T-helper 17 cell (primary cell): ENCODE measurements around the gene SCAF1. TPM values are rescaled to one million over a fixed set of nuclear protein-coding genes. Genes with fewer than 3 reads are reported as not detected.

Experiments
- ATAC-seq: fragments of 150-1000 bp; cut with Tn5 transposase; 2 replicates; pipeline ENCODE4 v1.10.0; 2021; ENCODE audit warnings: mild to moderate bottlenecking, moderate library complexity
- DNase-seq, 3 donors: peaks; one replicate each; pipeline versions ENCODE4 v3.0.0 to v3.0.0-alpha.2; 2020 to 2021
- H3K9me3 ChIP-seq: one replicate; pipeline ENCODE4 v1.7.0; 2013; ENCODE audit warnings: low read length, mild to moderate bottlenecking; ENCODE audit not compliant: control insufficient read depth, poor library complexity, severe bottlenecking
- H3K27ac Mint-ChIP-seq: one replicate; pipeline ENCODE4 v1.8.0; 2022; ENCODE audit warnings: mild to moderate bottlenecking, moderate library complexity, mixed read lengths
- H3K27me3 Mint-ChIP-seq: one replicate; pipeline ENCODE4 v1.8.0; 2022; ENCODE audit warnings: mixed read lengths
- H3K36me3 Mint-ChIP-seq: one replicate; pipeline ENCODE4 v1.8.0; 2022; ENCODE audit warnings: low read depth, mixed read lengths
- H3K4me1 Mint-ChIP-seq: one replicate; pipeline ENCODE4 v1.8.0; 2022; ENCODE audit warnings: mild to moderate bottlenecking, mixed read lengths
- H3K4me3 Mint-ChIP-seq: one replicate; pipeline ENCODE4 v1.8.0; 2022; ENCODE audit warnings: mild to moderate bottlenecking, moderate library complexity, mixed read lengths
- total RNA-seq, 4 donors: library from RNA in 2 of 4; stranded (reverse) in 2 of 4; gene quantifications; one replicate each; pipeline ENCODE4 v1.2.3 and lab custom pipeline; 2022 to 2026

Gene SCAF1
- total RNA-seq, 2 donors from 2014 or later: 34.1 to 36.3 TPM

DNA sequence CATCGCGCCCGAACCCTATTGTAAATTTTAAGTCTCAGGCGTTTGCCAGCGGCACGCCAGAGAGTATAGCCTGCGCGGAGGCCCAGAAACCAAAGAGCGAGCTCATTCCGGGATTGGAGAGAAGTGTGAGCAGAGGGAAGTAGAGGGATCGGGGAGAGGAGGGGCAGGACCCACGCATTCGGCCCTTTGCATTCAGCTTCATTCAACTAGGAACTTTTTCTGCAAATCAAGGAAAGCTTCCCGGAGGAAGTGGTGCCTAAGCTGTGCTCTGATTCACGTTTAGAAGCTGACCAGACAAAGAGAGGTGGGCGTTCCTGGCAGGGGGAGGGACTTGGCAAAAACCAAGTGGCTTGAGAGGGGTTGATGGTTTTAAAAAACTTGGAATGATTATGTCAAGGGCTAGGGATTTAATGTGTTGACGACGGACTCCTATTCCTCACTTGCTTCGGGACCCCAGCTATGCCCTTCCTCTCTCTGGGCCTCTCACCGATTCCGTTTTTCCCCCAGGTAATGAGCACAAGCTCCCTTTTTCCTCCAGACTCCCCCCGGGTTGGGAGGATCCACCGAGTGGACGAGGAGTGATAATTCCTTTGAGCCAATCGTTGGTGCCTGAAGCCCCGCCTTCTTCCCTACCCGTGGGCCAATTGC, 34.3 kb downstream of the SCAF1 start:
- Mint-ChIP-seq H3K36me3 (peaks cover 2% of the 10 kb centered on the region), H3K4me1 (peaks cover 36% of the 10 kb centered on the region)
- DNase-seq: peak in 1 of 3 donors; percentile 26

DNA sequence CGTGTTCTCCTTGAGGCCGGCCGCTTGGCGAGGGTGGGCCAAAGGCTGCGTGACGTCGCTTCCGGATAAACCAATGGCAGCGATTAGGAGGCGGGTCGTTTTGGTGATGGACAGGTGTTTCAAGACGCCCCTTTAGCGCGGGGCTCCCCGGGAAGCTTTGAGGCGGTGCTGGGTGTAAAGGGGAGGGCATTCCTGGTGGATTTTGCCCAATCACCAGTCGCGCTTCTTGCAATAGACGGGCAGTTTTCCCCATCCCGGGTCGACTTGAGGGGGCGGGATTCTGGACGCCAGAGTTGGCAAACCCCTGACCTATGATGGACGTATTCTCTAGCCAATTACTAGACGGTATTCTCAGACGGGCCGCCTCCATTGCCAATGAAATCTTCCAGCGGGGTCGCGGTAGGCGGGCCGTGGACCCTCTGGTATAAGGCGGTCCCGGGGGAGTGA, 34.8 kb downstream of the SCAF1 start:
- peak; percentile 91 to 98 (median 94) for DNase-seq
- peak; percentile 79 for ATAC-seq

More for the DNA sequence above, 34.3 kb downstream of the SCAF1 start:
- H3K27ac Mint-ChIP-seq: peak overlapping the region; percentile 99
- peak; percentile 12 for ATAC-seq
- H3K4me3 Mint-ChIP-seq: peak overlapping the region; percentile 100
- H3K27me3 Mint-ChIP-seq: no peaks in the 10 kb centered on the region
- H3K9me3 ChIP-seq: no peaks in the 10 kb centered on the region

DNA sequence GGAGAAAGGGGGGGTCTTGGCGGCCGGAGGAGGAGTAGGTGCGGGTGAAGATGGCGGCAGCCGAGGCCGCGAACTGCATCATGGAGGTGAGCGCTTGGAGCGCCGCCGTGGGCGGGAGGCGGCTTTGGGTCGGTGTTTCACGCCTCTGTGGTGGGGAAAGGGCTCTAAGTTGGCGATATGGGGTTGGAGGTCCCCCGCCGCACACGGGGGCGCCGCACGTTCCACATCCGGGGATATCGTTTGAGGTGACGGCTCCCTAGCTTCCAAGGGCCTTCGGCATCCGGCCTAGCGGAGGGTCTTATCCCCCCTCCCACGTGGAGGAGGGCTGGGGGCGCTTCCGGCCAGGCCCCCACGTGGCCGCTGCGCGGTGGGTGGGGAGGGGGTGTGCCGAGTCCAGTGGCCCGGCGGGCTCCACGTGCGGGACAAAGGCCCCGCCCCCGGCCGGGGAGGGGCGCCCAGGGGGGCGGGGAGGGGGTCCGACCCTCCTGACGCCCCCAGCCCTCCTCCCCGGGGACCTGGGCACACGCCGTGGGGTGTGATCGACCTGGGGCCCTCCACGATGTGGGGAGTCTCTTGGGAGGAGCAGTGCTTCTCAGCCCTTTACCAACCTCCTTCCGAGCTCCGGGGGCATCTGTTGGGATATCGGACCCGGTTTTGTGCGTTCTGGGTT, 35.4 kb downstream of the SCAF1 start, which contains the start of gene PRMT1:
PRMT1 (plus strand) TSS at position 41 of the 670 bp plus-strand sequence; CDS start at position 51, 10 bp downstream.
- peaks cover 2% of the 10 kb centered on the region for H3K36me3 Mint-ChIP-seq

More for the DNA sequence above, 34.8 kb downstream of the SCAF1 start:
- Mint-ChIP-seq H3K4me1 (peaks cover 36% of the 10 kb centered on the region), H3K4me3 (peak overlapping the region; percentile 100), H3K36me3 (peaks cover 2% of the 10 kb centered on the region), H3K27me3 (no peaks in the 10 kb centered on the region), H3K27ac (peak overlapping the region; percentile 99)
- no peaks in the 10 kb centered on the region for H3K9me3 ChIP-seq

DNA sequence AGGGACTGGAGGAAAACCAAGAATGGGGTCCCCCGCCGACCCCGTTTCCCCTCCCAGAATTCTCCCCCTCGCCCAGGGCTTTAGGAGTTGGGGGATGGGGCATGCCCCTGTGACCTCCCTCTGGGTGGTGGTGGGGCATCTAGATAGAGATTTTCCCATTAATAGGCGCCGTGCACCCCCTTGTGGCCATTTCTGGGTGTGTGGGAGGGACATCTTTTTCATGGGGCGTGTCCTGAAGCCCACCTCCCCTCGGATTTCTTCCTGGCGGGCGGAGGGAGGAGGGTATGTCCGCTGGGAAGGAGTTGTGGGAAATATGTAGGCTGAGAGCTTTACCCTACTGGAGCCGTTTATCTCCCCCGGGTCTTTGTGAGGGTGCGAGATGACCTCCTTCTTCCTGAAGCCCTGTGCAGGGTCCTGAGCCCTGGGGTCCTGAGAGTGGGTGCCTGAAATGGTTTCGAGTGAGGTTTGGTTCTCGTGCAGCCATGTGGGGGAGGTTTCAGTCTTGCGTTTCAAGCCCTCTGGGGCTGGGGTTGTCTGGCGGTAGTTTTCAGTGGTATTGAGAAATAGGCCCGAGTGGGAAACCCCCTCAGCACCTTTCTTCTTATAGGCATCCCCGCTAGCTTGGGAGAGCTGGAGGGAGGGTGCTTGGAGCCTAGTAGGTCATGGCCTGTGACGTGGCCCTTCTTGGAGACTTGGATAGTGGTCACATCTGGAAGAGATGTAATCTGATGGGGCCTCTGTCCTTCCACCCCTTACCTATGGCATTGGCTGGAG, 36.1 kb downstream of the SCAF1 start:
- Mint-ChIP-seq H3K27ac (peak overlapping the region; percentile 99), H3K27me3 (no peaks in the 10 kb centered on the region), H3K4me1 (peaks cover 29% of the 10 kb centered on the region), H3K36me3 (peaks cover 2% of the 10 kb centered on the region), H3K4me3 (peak overlapping the region; percentile 100)
- DNase-seq (peak; percentile 56 to 71 (median 68)), ATAC-seq (peak; percentile 39)
- H3K9me3 ChIP-seq: no peaks in the 10 kb centered on the region

More for the DNA sequence above, 35.4 kb downstream of the SCAF1 start, which contains the start of gene PRMT1:
- H3K4me1 Mint-ChIP-seq: peaks cover 30% of the 10 kb centered on the region
- H3K27me3 Mint-ChIP-seq: no peaks in the 10 kb centered on the region
- H3K4me3 Mint-ChIP-seq: peak within 1 kb of the TSS; percentile 100
- ATAC-seq (peak; percentile 9), DNase-seq (peak; percentile 33 to 51 (median 47))
- peak within 1 kb of the TSS; percentile 99 for H3K27ac Mint-ChIP-seq
- no peaks in the 10 kb centered on the region for H3K9me3 ChIP-seq

DNA sequence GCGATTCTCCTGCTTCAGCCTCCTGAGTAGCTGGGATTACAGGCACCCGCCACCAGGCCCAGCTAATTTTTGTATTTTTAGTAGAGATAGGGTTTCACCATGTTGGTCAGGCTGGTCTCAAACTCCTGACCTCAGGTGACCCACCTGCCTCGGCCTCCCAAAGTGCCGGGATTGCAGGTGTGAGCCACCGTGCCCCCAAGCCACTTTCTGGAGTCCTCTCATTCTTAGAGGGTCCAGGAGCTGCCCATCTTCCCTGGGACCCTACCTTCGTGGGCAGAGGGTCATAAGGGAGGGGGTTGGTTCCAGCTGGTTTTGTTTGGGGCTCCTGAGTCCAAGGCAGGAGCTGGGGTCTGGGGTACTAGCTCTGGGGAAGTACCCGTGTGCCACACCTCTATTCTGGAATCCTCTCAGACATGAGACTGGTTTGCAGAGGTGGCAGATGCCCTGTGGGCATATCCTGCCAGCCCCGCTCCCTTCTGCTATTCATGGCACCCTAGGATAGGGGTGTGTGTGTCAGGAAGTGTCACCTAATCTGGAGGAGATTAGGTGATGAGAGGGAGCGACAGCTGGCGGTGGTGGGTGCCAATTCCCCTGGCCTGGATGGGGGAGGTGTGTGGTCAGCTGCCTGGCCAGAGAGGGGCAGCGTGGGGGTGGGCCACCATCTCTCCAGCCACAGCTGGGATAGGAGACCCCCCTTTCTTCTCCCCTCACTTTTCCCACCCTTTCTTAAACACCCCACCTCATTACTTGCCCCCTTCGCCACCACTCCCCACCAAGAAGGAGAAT, 37.2 kb downstream of the SCAF1 start:
- no peaks in the 10 kb centered on the region for H3K27me3 Mint-ChIP-seq
- DNase-seq (no peak), ATAC-seq (no peak)
- H3K4me3 Mint-ChIP-seq: peak overlapping the region; percentile 12
- H3K27ac Mint-ChIP-seq: peak overlapping the region; percentile 99
- H3K4me1 Mint-ChIP-seq: peaks cover 29% of the 10 kb centered on the region
- H3K9me3 ChIP-seq: no peaks in the 10 kb centered on the region
- H3K36me3 Mint-ChIP-seq: peaks cover 5% of the 10 kb centered on the region

DNA sequence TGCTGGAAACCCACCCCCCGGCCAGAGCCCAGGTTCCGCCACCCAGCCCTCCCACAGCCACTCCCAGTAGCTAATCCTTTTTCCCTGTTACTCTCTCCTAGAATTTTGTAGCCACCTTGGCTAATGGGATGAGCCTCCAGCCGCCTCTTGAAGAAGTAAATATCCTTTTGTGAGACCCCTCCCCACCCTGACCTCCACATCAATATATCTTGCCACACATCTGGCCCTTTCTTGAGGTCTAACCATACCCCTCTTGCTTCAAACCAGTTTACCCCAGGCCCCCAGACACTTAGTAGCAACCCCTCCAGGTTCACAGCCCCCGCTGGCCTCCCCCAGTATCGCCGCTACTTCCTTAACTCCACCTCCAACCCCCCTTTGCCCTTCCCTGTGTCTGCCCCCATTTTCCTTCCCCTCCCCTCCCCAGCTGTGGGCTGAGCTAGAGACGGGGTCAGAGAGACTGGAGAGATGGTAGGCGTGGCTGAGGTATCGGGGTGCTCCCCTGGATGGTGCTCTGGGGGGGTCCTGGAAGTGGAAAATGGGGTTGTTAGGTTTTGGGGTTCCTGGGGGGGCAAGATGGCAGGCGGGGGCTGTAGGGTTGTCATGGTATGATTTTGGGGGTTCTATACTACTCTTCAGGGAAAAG, 37.9 kb downstream of the SCAF1 start:
- H3K27me3 Mint-ChIP-seq: no peaks in the 10 kb centered on the region
- no peak for ATAC-seq
- peak overlapping the region; percentile 99 for H3K27ac Mint-ChIP-seq
- peak overlapping the region; percentile 63 for H3K4me3 Mint-ChIP-seq
- peaks cover 29% of the 10 kb centered on the region for H3K4me1 Mint-ChIP-seq
- no peak for DNase-seq
- H3K36me3 Mint-ChIP-seq: peaks cover 5% of the 10 kb centered on the region
- no peaks in the 10 kb centered on the region for H3K9me3 ChIP-seq

DNA sequence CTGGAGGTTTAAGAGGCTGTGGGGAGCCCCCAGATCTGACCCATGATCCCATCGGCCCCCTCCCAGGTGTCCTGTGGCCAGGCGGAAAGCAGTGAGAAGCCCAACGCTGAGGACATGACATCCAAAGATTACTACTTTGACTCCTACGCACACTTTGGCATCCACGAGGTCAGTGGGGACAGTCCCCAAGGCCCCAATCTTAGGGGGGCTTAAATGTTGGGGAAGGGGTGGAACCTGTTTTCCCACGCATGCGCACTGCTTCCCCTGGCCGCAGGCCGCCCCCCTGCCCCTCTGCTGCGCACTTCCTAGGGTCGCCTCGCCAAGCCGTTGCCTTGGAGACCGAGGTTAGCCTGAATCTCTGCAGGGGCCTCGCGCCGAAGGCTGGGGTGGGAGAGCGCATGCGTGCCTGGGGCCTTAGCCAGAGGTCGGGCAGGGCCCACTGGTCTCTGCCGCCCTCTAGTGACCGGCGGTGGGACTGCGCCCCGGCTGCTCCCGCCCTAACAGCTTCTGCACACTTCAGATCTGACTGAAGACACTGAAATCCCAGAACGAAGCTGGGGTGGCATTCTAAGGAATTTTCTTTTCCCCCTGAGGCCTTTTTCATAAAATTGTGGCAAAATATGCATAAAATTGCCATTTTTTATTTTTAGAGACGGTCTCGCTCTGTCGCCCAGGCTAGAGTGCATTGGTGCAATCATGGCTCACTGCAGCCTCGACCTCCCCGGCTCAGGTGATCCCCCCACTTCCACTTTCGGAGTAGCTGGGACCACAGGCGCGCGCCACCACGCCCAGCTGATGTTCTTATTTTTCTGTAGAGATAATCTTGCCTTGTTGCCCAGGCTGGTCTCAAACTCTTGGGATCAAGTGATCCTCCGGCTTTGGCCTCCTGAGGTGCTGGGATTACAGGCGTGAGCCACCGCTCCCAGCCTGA, 38.7 kb downstream of the SCAF1 start:
- H3K4me3 Mint-ChIP-seq: peak overlapping the region; percentile 63
- peaks cover 9% of the 10 kb centered on the region for H3K36me3 Mint-ChIP-seq
- H3K9me3 ChIP-seq: no peaks in the 10 kb centered on the region
- H3K27ac Mint-ChIP-seq: peak overlapping the region; percentile 99
- peak; percentile 88 to 99 (median 96) for DNase-seq
- peak; percentile 11 for ATAC-seq
- peaks cover 32% of the 10 kb centered on the region for H3K4me1 Mint-ChIP-seq
- H3K27me3 Mint-ChIP-seq: no peaks in the 10 kb centered on the region

DNA sequence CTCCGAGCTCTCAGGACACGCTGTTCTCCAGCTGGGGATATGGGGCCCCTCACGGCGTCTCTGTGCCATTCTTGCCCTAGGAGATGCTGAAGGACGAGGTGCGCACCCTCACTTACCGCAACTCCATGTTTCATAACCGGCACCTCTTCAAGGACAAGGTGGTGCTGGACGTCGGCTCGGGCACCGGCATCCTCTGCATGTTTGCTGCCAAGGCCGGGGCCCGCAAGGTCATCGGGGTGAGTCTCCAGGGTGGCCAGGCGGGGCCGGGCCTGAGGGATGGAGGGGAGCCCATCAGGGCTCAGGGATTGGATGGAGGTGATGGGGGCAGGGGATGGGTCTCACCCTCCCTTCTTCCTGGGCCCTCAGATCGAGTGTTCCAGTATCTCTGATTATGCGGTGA, 39.8 kb downstream of the SCAF1 start:
- no peak overlapping the region for H3K4me3 Mint-ChIP-seq
- ATAC-seq (no peak), DNase-seq (no peak)
- H3K4me1 Mint-ChIP-seq: peaks cover 27% of the 10 kb centered on the region
- H3K27ac Mint-ChIP-seq: peak overlapping the region; percentile 3
- no peaks in the 10 kb centered on the region for H3K27me3 Mint-ChIP-seq
- H3K9me3 ChIP-seq: no peaks in the 10 kb centered on the region
- H3K36me3 Mint-ChIP-seq: peaks cover 10% of the 10 kb centered on the region

DNA sequence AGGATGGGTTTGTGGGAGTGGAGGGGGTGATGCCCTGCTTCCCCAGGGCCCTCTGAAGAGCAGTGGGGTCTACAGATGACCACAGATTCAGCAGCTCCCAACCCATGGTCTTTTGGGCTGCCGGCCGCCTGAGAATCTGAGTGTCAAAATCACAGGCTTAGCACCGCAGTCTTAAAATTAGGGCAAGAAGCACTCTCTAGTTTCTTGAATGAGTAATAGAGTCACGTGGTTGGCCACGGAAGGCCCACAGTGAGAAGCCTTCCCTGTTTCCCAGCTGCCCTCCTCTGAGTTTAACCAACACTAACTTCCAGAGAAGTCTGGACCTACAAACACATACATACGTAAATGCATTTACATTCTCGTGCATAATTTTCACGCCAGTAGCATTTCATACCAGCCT, 40.3 kb downstream of the SCAF1 start:
- Mint-ChIP-seq H3K4me1 (peaks cover 26% of the 10 kb centered on the region), H3K27ac (peak overlapping the region; percentile 3), H3K4me3 (no peak overlapping the region), H3K36me3 (peaks cover 8% of the 10 kb centered on the region), H3K27me3 (no peaks in the 10 kb centered on the region)
- ATAC-seq: no peak
- DNase-seq: no peak
- no peaks in the 10 kb centered on the region for H3K9me3 ChIP-seq

DNA sequence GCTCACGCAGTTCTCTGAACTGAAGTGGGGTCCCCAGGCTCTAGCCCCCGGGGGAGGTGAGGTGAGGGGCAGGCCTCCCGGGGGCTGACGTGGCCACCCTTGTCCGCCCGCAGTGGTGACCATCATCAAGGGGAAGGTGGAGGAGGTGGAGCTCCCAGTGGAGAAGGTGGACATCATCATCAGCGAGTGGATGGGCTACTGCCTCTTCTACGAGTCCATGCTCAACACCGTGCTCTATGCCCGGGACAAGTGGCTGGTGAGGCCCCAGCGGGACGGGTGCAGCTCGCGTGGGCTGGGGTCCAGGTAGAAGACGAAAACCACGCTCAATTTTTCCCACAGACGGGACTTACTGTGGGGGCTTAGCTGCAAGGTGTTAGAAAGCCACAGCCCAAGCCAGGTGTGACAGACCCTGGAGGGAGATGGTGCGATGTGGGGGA, 41.8 kb downstream of the SCAF1 start:
- H3K4me3 Mint-ChIP-seq: no peak overlapping the region
- H3K4me1 Mint-ChIP-seq: peaks cover 23% of the 10 kb centered on the region
- no peak for DNase-seq
- H3K9me3 ChIP-seq: no peaks in the 10 kb centered on the region
- no peaks in the 10 kb centered on the region for H3K27me3 Mint-ChIP-seq
- peaks cover 8% of the 10 kb centered on the region for H3K36me3 Mint-ChIP-seq
- no peak for ATAC-seq
- peak overlapping the region; percentile 80 for H3K27ac Mint-ChIP-seq

DNA sequence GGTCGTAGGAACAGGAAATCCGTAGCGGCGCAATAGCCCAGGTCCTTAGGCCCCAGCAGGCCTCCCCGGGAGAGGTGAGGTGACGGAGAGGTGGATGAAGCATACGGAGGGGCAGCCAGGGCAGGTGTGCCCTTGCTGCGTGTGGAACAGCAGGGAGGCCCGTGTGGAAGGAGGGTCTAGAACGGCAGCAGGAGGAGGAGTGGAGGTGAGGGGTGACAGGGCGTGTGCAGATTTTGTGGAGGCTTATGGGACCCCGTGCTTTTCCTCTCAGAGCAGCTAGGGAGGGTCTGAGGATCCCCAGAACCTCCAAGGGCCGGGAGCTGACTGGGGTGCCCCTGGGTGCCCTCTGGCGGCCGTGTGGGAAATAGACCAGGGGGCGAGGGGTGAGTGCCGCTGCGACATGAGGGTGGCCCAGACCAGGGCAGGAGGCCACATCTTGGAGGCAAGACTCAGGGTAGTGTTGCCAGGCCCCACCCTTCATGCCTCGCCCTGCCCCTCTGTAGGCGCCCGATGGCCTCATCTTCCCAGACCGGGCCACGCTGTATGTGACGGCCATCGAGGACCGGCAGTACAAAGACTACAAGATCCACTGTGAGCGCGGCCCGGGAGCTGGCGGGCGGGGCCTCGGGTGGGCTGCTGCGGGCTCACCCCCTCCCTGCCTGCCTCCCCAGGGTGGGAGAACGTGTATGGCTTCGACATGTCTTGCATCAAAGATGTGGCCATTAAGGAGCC, 42.4 kb downstream of the SCAF1 start:
- Mint-ChIP-seq H3K4me1 (peaks cover 26% of the 10 kb centered on the region), H3K27me3 (no peaks in the 10 kb centered on the region), H3K27ac (peak overlapping the region; percentile 80), H3K36me3 (peaks cover 8% of the 10 kb centered on the region), H3K4me3 (peak overlapping the region; percentile 21)
- ATAC-seq (no peak), DNase-seq (no peak)
- no peaks in the 10 kb centered on the region for H3K9me3 ChIP-seq
